GM15510 (cell line): ENCODE data around the gene SERGEF.

Experiments used
- POLR2A ChIP-seq: IDR thresholded peaks from 3 replicates; pipeline ENCODE4 v1.6.1; 2011; ENCODE audit warnings: borderline replicate concordance; ENCODE audit not compliant: insufficient read length; ENCODE audit errors: extremely low read depth

Gene SERGEF

GRCh38 chr11:17936790-17937189 is 76.1 kb downstream of the SERGEF start:
- no peak for TF ChIP-seq POLR2A

DNA sequence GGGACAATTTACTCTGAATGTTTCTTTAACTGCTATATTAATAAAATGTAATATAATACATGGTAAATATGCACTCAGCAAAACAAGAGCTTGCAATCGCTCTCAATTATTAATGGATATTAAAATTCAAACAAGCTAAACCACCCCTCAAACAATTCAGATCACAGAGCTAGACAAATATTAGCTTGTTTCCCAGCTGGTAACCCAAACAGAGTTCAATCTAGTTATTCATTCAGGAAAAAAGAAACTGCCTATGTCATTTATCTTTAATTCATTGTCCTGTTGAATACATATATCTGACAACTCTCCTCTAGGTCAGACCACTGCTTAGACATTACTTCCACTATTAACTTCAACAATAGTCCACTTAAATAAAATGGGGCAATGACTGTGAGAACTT is 78.7 kb downstream of the SERGEF start:
- TF ChIP-seq POLR2A, result no peak

DNA sequence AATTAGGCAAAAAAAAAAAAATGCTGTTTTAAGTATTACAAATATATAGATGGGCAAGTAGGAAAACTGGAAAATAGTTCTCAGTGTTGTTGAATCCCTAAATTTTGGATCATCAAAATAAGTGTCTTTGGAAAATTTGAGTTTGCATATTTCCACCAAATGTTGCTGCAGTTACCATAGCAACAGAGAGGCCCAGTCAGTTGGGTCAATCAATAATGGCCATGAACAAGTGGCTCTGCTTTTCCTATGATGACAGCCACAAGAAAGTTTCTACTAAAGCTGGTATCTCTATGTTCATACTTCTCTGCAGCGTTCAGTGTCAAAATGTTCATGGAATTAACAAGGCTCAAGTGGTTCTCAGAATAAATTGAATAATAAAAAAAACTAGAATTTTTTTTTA is 79.1 kb downstream of the SERGEF start:
- no peak for TF ChIP-seq POLR2A

GRCh38 chr11:17932472-17932871 is 80.4 kb downstream of the SERGEF start:
- TF ChIP-seq POLR2A, result no peak

DNA sequence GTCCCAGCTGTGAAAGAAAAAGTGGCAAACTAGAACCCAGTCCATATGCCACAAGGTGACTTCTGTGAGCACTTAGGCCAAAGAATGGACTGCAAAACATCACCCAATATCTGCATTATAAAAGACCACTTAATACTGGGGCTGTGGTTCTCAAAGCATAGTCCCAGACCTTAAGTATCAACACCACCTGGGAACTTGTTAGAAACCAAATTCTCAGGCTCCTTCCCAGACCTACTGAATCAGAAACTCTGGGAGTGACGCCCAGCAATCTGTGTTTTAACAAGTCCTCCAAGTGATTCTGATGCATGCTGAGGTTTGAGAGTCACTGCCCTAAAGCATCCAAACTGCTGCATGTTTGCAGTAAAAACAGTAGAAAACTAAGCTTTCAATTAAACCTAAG is 81.3 kb downstream of the SERGEF start:
- no peak for TF ChIP-seq POLR2A

DNA sequence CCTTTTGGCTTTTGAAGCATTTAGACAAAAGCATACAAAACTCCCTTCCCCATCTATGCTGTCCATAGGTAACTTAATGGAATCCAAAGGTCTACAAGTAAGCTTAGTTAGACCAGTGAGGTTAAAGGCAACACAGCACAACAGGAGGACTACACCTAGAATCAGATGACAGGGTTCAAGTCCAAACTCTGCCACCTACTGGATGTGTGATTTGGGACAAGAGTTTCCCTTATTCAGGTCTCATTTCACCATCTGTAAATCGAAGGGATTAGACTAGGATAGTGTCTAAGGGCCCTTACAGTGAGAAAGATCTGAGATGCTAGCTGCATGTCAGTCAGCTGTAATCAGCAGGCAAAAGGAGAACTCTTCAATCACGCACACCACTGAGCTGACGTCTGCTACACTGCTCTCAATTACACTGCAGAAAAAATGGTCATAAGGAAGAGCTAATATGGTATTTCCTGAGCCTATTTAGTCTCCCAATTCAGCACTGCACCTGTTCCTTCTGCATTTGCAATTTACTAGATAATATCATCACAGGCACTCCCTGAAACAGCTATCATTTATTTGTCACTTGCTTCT is 82.2 kb downstream of the SERGEF start:
- TF ChIP-seq POLR2A, result no peak

DNA sequence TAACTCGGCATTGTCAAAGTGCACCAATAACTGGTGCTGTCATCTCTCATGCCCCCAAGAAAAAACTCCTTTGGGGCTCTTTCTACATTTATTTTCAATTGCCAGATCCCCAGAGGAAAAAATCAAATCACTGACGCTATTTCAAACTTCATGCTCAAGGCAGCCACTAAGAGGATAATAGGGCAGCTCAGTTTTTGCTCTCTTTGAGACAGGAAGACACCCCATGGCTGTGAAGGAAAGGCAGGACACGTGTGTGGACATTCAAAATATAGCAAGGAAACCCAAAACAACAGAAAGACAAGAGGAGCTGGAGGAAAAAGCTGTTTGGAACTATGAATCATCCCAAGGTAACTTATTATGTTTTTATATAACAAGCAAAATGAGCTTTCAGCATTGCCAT is 83.7 kb downstream of the SERGEF start:
- TF ChIP-seq POLR2A, result no peak

- no peak for TF ChIP-seq POLR2A
Measured at GRCh38 chr11:17927681-17928343, 85.0 kb downstream of the SERGEF start.

DNA sequence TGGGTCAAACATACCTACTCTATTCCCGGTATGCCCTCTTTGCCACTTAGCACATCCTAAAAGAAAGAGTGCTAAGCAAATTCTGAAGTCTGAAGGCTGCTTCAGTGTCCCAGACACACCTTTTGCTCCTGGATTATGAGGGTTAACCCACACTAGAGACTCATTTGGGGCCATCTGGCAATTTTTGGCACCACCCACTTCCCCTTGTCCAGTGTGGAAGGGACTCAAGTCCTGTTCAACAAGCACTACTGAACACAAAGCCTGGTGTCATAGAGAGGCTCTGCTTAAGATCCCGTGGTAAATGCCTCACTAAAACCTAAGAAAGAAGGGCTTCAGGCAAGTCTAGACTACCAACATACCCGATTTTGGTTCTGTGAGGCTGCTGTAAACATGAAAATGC is 85.8 kb downstream of the SERGEF start:
- no peak for TF ChIP-seq POLR2A

- TF ChIP-seq POLR2A, result no peak
Measured at GRCh38 chr11:17924713-17925112, 88.1 kb downstream of the SERGEF start.

DNA sequence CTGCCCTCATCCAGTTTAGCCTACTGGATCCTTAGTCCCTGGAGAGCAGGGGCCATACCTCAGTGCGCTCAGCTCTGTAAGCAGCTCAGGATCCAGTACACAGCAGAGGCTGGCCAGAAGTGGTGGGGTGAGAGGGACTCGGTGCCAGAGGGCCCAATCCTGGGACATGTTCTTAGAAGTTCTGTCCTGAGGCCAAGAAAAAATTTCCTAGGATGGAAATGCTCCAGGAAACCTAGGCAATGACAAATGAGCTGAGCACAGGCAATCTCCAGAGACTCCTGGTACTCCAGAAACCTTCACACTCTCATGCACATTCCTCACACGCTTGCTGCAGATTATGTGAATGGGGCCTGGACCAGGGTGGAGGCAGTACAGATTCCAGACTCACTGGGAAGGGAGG is 89.6 kb downstream of the SERGEF start:
- TF ChIP-seq POLR2A, result no peak

DNA sequence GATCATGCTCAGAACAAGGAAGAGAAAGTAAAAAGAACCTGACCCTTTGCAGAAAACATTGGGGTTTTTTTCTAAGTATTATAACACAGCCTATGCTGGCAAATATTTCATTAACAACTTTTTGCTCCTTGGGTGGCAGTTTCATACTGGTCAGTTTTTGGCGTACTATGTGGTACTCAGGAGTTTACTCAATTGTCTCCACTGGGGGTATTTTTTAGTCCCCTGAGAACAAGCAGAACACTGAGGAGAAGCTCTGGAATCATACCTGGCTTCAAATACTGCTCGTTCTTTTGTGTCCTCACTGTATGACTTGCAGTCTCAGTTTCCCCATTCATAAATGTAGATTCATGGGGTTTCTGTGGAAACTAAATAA is 90.4 kb downstream of the SERGEF start:
- no peak for TF ChIP-seq POLR2A

- no peak for TF ChIP-seq POLR2A
Measured at GRCh38 chr11:17921659-17922415, 91.0 kb downstream of the SERGEF start.

- no peak for TF ChIP-seq POLR2A
Measured at GRCh38 chr11:17918049-17918605, 94.7 kb downstream of the SERGEF start.

DNA sequence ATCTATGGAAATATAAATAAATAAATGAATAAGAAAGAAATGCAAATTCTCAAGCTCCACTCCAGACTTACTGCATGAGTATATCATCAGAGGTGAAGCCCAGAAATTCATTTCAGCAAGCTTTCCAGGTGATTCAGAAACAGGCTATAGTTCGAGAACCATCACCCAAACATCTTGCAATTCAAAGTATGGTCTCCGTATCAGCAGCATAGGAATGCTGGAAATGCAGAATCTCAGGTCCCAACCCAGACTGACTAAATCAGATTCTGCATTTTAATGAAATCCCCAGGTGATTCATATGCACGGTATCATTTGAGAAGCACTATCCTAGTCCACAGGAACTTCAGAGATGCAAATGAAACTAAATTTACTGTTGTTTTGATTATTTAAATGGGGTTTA is 95.3 kb downstream of the SERGEF start:
- TF ChIP-seq POLR2A, result no peak
